Measurements from ENCODE around the gene PARP11. TPM values are rescaled to one million over a fixed set of nuclear protein-coding genes. Genes with fewer than 3 reads are reported as not detected.

PARP11 gene
- total RNA-seq, 2 experiments from 2014 or later = 3.8 to 15.7 TPM

- TF ChIP-seq CTCF (conservative IDR thresholded peaks at IDR 0.05; ENCODE audit: low read length) (no peak), EZH2phosphoT487 (IDR thresholded peaks at IDR 0.05; ENCODE audit: borderline replicate concordance, low read depth, low read length) (no peak)
- intact Hi-C loops (cut with micrococcal nuclease; ENCODE audit: unreplicated experiment) = no loop called here
- Histone ChIP-seq H3K9me2 (ENCODE audit: insufficient read depth, low read length) (no peaks in the 10 kb centered on the region), H3K4me1 (ENCODE audit: insufficient read depth, low read length, poor library complexity, severe bottlenecking) (no peaks in the 10 kb centered on the region), H2AFZ (ENCODE audit: low read length) (no peak overlapping the region), H3K4me3 (ENCODE audit: low read depth, low read length, poor library complexity, severe bottlenecking) (no peak overlapping the region), H3K27ac (ENCODE audit: low read depth, low read length, poor library complexity, severe bottlenecking) (no peak overlapping the region), H3K79me2 (ENCODE audit: insufficient read depth, low read depth, low read length) (no peaks in the 10 kb centered on the region), H3K9me3 (ENCODE audit: low read length) (no peaks in the 10 kb centered on the region), H3K4me2 (ENCODE audit: low read length) (no peak overlapping the region), H4K20me1 (ENCODE audit: insufficient read depth, low read length) (no peaks in the 10 kb centered on the region), H3K36me3 (ENCODE audit: insufficient read depth, low read length) (no peaks in the 10 kb centered on the region)
- POLR2A ChIA-PET = no interaction called here
- DNase-seq (ENCODE audit: low spot score) = no peak
- CTCF ChIA-PET (ENCODE audit: unreplicated experiment) = no interaction called here
- BruUV-seq (replicated peaks) = no TSS peak
Observed at GRCh38 chr12:3902921-3903320, 29.7 kb upstream of the PARP11 start.

GRCh38 chr12:3901116-3901515 is 27.9 kb upstream of the PARP11 start:
- CTCF ChIA-PET (ENCODE audit: unreplicated experiment) = no interaction called here
- no TSS peak for BruUV-seq (replicated peaks)
- intact Hi-C loops (cut with micrococcal nuclease; ENCODE audit: unreplicated experiment) = no loop called here
- H3K4me2 ChIP-seq (ENCODE audit: low read length) = no peak overlapping the region
- H3K9me2 ChIP-seq (ENCODE audit: insufficient read depth, low read length) = no peaks in the 10 kb centered on the region
- TF ChIP-seq EZH2phosphoT487 (IDR thresholded peaks at IDR 0.05; ENCODE audit: borderline replicate concordance, low read depth, low read length) (no peak), CTCF (conservative IDR thresholded peaks at IDR 0.05; ENCODE audit: low read length) (peak; percentile 43; the same call in 1 of the 2 replicates)
- DNase-seq (ENCODE audit: low spot score) = no peak
- H3K36me3 ChIP-seq (ENCODE audit: insufficient read depth, low read length) = no peaks in the 10 kb centered on the region
- POLR2A ChIA-PET = no interaction called here
- H3K4me1 ChIP-seq (ENCODE audit: insufficient read depth, low read length, poor library complexity, severe bottlenecking) = no peaks in the 10 kb centered on the region
- H3K4me3 ChIP-seq (ENCODE audit: low read depth, low read length, poor library complexity, severe bottlenecking) = no peak overlapping the region
- no peaks in the 10 kb centered on the region for H3K9me3 ChIP-seq (ENCODE audit: low read length)
- no peak overlapping the region for H3K27ac ChIP-seq (ENCODE audit: low read depth, low read length, poor library complexity, severe bottlenecking)
- H3K79me2 ChIP-seq (ENCODE audit: insufficient read depth, low read depth, low read length) = no peaks in the 10 kb centered on the region
- no peak overlapping the region for H2AFZ ChIP-seq (ENCODE audit: low read length)
- H4K20me1 ChIP-seq (ENCODE audit: insufficient read depth, low read length) = no peaks in the 10 kb centered on the region

DNA sequence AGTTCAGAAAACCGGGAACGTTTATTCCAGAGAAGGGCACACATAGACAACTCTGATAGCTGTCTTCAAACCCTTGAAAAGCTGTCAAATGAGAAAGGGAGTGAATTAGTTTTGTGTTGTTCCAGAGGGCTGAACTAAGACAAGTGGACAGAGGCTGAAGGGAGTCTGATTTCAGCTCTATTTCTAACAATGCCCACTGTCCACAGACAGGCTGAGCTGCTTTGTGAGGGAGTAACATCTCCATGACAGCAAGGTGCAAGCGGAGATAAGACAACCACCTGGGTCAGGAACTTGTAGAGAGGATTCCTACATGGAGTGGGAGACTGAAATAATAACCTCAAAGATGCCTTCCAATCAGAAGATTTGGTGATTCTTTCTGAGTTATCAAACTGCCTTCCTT is 25.6 kb upstream of the PARP11 start:
- intact Hi-C loops (cut with micrococcal nuclease; ENCODE audit: unreplicated experiment) = no loop called here
- no peaks in the 10 kb centered on the region for H3K4me1 ChIP-seq (ENCODE audit: insufficient read depth, low read length, poor library complexity, severe bottlenecking)
- POLR2A ChIA-PET = interaction anchor here (0.6 kb wide), 1 partner anchor 12 kb away, joined by 3 read pairs; no protein-coding TSS in a partner anchor
- no peaks in the 10 kb centered on the region for H3K9me3 ChIP-seq (ENCODE audit: low read length)
- CTCF ChIA-PET (ENCODE audit: unreplicated experiment) = no interaction called here
- no peak overlapping the region for H2AFZ ChIP-seq (ENCODE audit: low read length)
- no peaks in the 10 kb centered on the region for H4K20me1 ChIP-seq (ENCODE audit: insufficient read depth, low read length)
- BruUV-seq (replicated peaks) = no TSS peak
- no peaks in the 10 kb centered on the region for H3K36me3 ChIP-seq (ENCODE audit: insufficient read depth, low read length)
- no peaks in the 10 kb centered on the region for H3K9me2 ChIP-seq (ENCODE audit: insufficient read depth, low read length)
- H3K79me2 ChIP-seq (ENCODE audit: insufficient read depth, low read depth, low read length) = no peaks in the 10 kb centered on the region
- H3K4me3 ChIP-seq (ENCODE audit: low read depth, low read length, poor library complexity, severe bottlenecking) = no peak overlapping the region
- H3K27ac ChIP-seq (ENCODE audit: low read depth, low read length, poor library complexity, severe bottlenecking) = no peak overlapping the region
- no peak overlapping the region for H3K4me2 ChIP-seq (ENCODE audit: low read length)
- DNase-seq (ENCODE audit: low spot score) = no peak
- no peak for TF ChIP-seq EZH2phosphoT487 (IDR thresholded peaks at IDR 0.05; ENCODE audit: borderline replicate concordance, low read depth, low read length)
- TF ChIP-seq CTCF (conservative IDR thresholded peaks at IDR 0.05; ENCODE audit: low read length) = no peak
